HG03025 (cell line): ENCODE results near the gene CUL3.
"Not testable (repeated sequence)": the region's sequence is repeated elsewhere in the genome, so short reads cannot be mapped to it uniquely, and the experiment has no call there.

Source experiments
- ATAC-seq: cut with Tn5 transposase; IDR thresholded peaks from one replicate; pipeline ENCODE4 v1.9.1; 2021; ENCODE audit warnings: mild to moderate bottlenecking, moderate library complexity; ENCODE audit not compliant: unreplicated experiment, low FRiP score

CUL3 gene

DNA sequence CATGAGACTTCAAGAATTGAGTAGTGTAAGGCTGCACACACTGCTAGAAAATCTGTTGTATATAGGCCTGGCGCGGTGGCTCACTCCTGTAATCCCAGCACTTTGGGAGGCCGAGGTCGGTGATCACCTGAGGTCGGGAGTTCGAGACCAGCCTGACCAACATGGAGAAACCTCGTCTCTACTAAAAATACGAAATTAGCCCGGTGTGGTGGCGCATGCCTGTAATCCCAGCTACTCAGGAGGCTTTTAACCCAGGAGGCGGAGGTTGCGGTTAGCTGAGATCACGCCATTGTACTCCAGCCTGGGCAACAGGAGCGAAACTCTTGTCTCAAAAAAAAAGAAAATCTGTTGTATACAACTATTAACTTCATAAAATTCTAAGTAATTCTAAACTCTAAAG is 2.1 kb downstream of the CUL3 start:
- ATAC-seq: not testable (repeated sequence)

GRCh38 chr2:224580248-224580647 is 4.9 kb downstream of the CUL3 start:
- no peak for ATAC-seq

DNA sequence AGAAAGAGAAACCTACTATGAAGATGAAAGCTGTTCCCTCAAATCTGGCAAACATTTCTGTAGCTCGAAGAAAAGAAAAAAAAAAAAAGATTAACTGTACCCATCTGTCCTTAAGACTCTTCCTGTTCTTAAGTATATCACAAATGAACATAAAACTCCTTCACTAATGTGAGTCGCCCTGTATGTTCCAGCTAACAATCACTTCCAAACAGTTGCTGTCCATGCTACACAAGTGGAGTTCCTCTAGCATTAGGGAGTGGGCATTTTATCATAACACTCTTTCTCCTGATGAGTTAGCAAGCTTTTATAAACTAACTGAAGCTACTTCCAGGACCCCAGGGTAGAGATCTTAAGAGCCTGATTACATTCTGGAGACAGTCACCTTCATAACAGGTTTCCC is 5.8 kb downstream of the CUL3 start:
- ATAC-seq: no peak

DNA sequence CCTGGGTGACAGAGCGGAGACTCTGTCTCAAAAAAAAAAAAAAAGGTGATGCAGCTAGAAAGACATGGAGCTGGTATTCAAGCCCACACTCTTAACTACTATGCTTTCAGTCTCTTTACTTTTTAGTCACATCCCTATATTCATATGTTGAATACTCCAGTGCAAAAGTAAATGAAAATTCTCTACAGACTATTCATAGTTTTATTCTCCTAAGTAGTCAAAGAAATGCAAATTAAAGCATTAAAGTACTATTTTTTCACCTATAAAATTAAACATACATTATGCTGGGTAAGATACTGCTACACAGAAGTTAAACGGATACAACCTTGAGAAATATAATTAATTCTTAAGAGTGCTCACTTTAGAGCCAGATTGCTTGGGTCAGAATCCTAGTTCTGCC is 7.6 kb downstream of the CUL3 start:
- no peak for ATAC-seq

DNA sequence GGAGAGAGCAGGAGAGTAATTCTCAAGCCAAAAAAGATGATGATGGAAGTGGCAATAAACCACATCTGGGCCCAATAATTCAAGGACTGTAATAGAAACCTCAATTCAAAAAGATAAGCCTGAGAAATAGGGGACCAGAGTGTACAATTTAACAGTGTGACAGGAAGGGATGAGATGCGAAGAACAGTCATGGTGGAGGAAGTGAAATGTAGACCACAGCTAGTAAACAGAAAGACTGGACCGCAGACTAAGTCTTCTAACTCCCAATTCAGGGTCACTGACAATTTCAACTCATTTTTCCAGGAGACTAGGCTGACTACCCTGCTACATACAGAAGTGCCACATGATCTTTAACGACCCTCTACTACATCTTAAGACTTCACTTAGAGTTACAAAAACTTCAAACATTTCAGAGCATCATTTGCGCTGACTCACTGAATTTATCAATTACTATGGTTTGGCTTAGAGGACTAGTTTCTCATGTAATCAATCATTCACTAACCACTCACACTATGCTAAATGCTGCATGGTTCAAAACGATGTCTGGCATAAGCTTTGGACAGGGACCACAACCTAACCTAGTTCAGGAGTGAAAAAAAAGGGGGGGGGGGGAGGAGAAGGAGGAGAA is 9.0 kb downstream of the CUL3 start:
- peak; percentile 91 for ATAC-seq

GRCh38 chr2:224574423-224575084 is 10.6 kb downstream of the CUL3 start:
- ATAC-seq: no peak

GRCh38 chr2:224573724-224574123 is 11.4 kb downstream of the CUL3 start:
- ATAC-seq: no peak

DNA sequence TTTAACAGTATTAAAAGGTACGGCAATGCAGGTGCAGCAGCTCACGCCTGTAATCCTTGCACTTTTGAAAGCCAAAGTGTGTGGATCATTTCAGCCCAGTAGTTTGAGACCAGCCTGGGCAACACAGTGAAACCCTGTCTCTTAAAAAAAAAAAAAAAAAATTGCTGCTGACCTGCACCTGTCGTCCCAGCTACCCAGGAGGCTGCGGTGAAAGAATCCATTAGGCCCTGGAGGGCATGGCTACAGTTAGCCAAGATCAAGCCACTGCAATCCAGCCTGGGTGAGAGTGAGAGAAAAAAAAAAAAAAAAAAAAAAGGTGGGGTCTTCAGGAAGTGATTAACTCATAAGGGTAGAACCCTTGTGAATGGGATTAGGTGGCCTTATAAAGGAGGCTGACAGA is 12.8 kb downstream of the CUL3 start:
- no peak for ATAC-seq

GRCh38 chr2:224570328-224570993 is 14.7 kb downstream of the CUL3 start:
- no peak for ATAC-seq

DNA sequence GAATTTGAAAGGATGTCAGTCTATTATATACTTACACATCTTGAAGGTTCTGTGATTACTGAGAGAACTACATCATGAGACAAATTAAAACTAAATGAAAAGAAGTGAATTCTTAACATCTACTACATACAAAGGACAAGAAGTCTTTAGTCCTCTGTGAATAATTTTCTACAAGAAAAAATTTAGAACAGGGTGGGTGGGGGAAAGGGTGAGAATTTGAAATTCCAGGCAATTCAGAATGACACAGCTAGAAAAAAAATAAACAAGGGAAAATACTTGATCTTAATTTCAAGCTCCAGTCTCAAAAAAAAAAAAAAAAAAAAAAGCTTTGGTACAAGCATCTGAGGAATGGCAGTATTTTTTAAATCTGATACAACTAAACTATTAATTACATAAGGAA is 15.5 kb downstream of the CUL3 start:
- no peak for ATAC-seq

GRCh38 chr2:224565452-224566035 is 19.6 kb downstream of the CUL3 start:
- ATAC-seq: no peak

DNA sequence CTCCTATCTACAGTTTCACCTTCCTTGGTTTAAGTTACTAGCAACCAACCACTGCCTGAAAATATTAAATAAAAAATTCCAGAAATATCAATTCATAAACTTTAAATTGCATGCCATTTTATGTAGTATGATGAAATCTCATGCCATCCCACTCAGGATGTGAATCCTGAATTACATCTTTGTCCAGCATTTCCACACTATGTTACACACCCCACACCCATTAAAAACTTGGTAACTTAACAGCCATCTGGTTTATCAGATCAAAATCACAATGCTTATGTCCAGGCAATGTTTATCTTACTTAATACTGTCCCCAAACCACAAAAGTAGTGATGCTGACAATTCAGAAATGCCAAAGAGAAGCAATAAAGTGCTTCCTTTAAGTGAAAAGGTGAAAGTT is 21.6 kb downstream of the CUL3 start:
- ATAC-seq: no peak

DNA sequence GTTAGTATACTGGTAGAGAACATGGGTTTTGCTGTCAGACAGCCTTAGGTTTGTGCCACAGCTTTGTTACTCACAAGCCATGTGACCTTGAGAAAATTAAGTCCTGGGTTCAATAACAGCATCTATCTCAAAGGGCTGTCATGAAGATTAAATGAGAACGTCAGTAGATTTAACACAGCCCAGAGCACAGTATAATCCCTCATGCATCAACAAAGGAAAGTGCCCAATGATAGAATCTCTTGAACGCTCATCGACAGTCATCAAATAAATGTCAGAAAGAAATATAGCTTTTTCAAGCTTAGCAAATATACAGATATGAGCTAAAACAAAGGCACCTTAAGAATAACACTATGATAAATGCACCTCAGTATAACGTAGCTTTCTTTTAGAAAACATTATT is 22.3 kb downstream of the CUL3 start:
- no peak for ATAC-seq

GRCh38 chr2:224561234-224562005 is 23.7 kb downstream of the CUL3 start:
- ATAC-seq: no peak

- no peak for ATAC-seq
Measured at GRCh38 chr2:224560549-224560948, 24.6 kb downstream of the CUL3 start.

DNA sequence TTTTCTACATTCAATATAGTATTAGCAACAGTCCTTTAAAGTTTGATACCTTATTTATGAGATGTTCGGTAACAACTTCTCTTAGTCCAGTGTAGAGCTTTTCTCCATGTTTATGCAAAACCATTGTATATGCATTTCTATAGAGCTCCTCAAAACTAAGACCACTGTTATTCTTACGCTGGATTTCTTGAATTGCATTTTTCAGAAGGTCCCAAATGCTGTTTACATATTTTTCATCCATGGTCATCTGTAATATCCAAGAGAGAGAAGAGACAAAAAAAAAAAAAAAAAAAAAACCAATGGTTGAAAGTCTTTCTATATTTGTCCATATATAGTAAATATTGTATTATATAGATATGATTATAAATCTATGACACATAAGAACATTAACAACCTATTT is 27.6 kb downstream of the CUL3 start:
- ATAC-seq: no peak

DNA sequence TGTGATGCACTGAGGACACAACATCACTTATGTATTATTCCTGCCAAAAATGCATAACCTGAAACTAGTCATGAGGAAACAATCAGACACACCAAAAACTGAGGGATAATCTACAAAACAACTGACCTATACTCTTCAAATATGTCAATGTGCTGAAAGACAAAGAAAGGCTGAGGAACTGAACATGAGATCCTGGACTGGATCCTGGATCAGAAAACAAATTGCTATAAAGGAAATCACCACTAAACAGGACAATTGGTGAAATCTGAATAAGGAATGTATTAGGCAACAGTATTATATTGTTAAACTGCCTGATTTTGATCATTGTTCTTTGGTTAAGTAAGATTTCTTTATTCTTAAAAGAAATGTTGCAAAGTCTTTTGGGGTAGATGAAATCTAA is 28.8 kb downstream of the CUL3 start:
- ATAC-seq: no peak

- no peak for ATAC-seq
Measured at GRCh38 chr2:224555823-224556366, 29.3 kb downstream of the CUL3 start.

DNA sequence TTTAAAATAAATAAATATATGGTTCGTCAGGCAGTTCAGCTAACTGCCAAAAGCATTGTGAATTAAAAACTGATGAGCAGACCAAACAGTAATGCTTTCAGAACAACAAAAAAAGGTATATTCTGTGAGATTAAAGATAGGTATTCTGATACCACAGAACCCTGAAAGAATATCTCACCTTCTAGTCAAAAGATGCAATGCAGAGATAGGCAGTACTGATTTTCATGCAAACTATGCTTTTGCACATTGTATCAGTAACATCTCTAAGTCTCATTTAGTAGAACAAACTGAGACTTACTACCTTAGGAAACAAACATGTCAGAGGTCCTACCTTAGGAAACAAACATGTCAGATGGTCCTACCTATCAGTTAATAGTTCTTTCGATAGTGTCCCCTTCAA is 32.4 kb downstream of the CUL3 start:
- ATAC-seq: no peak

- ATAC-seq: no peak
Measured at GRCh38 chr2:224551693-224552092, 33.5 kb downstream of the CUL3 start.

DNA sequence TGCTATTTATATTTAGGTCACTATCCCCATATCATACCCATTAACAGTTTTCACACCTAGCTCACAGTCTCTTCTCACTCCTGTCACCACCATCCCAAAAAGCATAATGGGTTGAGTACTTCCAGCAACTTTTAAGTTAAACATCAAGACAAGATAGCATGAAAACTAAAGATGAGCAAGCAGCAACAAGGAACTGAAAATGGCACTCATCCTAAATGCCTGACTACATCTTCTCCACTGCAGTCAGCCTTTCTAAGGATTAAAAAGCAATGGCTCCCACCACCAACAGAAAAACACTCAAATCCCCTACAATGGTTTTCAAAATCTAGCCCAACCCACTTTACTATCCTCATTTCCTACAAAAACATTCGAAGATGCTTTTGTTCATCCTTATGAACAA is 38.2 kb downstream of the CUL3 start:
- ATAC-seq: no peak
